Activated naive CD8-positive, alpha-beta T cell treated with anti-CD3 and anti-CD28 coated beads, Interleukin-2, amount 50 U/mL, for 24 hours (primary cell): Measurements from ENCODE around the gene VPS8.

Experiments
- ATAC-seq: fragments of 150-1000 bp; cut with Tn5 transposase; one replicate; pipeline ENCODE4 v1.10.0; 2021
- DNase-seq: peaks from one replicate; pipeline ENCODE4 v3.0.0; 2021
- H3K27ac Mint-ChIP-seq: one replicate; pipeline ENCODE4 v1.8.0; 2021; ENCODE audit warnings: mild to moderate bottlenecking, mixed read lengths
- H3K27me3 Mint-ChIP-seq: one replicate; pipeline ENCODE4 v1.8.0; 2021; ENCODE audit warnings: mixed read lengths
- H3K36me3 Mint-ChIP-seq: one replicate; pipeline ENCODE4 v1.8.0; 2021; ENCODE audit warnings: low read depth, mixed read lengths
- H3K4me1 Mint-ChIP-seq: one replicate; pipeline ENCODE4 v1.8.0; 2021; ENCODE audit warnings: mixed read lengths
- H3K4me3 Mint-ChIP-seq: one replicate; pipeline ENCODE4 v1.8.0; 2021; ENCODE audit warnings: mild to moderate bottlenecking, moderate library complexity, mixed read lengths
- H3K9me3 Mint-ChIP-seq: one replicate; pipeline ENCODE4 v1.8.0; 2021; ENCODE audit warnings: mixed read lengths

The VPS8 gene

GRCh38 chr3:184814214-184814613, 2.2 kb downstream of the VPS8 start:
- no peak for DNase-seq
- peak overlapping the region; percentile 37 for H3K27ac Mint-ChIP-seq
- peaks cover 16% of the 10 kb centered on the region for H3K36me3 Mint-ChIP-seq
- peaks cover 65% of the 10 kb centered on the region for H3K4me1 Mint-ChIP-seq
- peaks cover 3% of the 10 kb centered on the region for H3K9me3 Mint-ChIP-seq
- H3K27me3 Mint-ChIP-seq: peaks cover 3% of the 10 kb centered on the region
- no peak overlapping the region for H3K4me3 Mint-ChIP-seq
- peak; percentile 42 for ATAC-seq

DNA sequence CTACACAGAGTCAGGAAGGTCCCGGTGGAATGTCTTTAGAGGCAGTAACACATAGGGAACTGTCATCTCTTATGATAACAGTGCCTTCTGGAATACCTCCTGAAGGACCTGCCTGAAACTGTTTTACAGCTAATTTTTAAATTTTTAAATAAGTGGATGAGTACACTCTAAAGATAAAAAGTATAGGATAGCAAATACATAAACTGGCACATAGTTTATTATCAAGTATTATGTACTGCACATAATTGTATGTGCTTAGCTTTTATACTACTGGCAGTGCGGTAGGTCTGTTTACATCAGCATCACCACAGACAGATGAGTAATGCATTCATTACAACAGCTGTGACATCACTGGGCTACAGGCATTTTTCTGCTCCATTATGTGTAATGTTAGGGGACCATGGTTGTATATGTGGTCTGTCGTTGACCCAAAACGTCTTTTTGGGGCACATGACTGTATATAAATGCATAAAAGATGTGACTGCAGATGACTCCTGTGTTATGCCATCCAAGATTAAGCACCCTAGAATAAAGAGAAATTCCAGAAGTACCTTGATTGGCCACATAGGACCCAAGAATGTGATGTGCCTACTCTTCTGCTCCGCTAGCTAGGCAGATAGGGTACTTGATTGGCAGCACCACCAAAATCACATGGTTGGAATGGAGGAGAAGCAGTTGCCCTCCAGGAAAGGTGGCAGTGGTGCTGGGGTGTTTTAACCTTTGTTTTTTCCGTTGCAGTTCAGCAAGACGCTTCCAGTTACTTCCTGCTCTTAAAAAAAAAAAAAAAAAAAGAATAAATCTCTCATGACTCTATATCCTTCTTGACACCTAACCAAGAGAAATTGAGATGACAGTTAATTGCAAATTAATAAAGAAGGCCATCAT, 3.3 kb downstream of the VPS8 start:
- Mint-ChIP-seq H3K9me3 (peaks cover 3% of the 10 kb centered on the region), H3K27ac (peak overlapping the region; percentile 46), H3K4me3 (no peak overlapping the region), H3K27me3 (peaks cover 3% of the 10 kb centered on the region), H3K4me1 (peaks cover 68% of the 10 kb centered on the region), H3K36me3 (peaks cover 18% of the 10 kb centered on the region)
- ATAC-seq (peak; percentile 58), DNase-seq (no peak)

GRCh38 chr3:184816614-184817013, 4.6 kb downstream of the VPS8 start:
- Mint-ChIP-seq H3K36me3 (peaks cover 20% of the 10 kb centered on the region), H3K27me3 (peaks cover 3% of the 10 kb centered on the region), H3K9me3 (peaks cover 3% of the 10 kb centered on the region), H3K4me1 (peaks cover 64% of the 10 kb centered on the region), H3K4me3 (no peak overlapping the region), H3K27ac (no peak overlapping the region)
- ATAC-seq (no peak), DNase-seq (no peak)

DNA sequence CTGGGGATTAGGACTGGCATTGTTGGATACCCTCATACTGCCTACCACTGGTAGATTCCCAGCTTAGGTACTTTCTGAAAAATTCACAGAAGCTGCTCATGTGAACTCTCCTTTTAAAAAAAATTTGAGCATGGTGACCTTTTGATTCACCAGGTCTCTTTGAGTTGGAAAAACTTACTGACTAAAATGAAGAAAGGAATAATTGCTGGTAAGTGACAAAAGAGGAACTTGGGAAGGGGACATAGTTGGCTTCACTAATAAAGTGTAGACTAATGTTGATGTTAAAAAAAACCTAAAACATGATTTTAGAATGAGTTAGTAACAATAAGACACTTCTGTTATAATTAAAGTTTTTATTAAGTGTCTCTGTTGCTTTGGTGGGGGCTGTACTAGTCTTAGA, 8.6 kb downstream of the VPS8 start:
- no peak overlapping the region for H3K27ac Mint-ChIP-seq
- no peaks in the 10 kb centered on the region for H3K27me3 Mint-ChIP-seq
- H3K9me3 Mint-ChIP-seq: no peaks in the 10 kb centered on the region
- DNase-seq (no peak), ATAC-seq (no peak)
- H3K4me1 Mint-ChIP-seq: peaks cover 34% of the 10 kb centered on the region
- H3K36me3 Mint-ChIP-seq: peaks cover 20% of the 10 kb centered on the region
- no peak overlapping the region for H3K4me3 Mint-ChIP-seq

DNA sequence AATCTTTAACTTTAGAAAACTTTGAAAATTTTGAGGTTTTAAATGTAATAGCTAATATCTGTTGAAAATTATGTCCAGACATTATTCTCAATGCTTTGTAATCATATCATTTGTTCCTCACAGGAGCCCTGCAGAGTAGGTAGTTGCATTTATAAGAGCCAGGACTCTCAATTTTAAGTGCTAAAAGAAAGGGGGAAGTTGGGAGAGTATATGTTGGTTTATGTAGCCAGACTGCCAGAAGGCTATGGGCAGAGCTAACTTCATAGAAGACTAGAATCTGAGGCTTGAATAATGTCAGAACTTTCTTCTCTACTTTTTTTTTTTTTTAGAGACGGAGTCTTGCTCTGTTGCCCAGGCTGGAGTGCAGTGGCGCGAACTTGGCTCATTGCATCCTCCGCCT, 9.1 kb downstream of the VPS8 start:
- Mint-ChIP-seq H3K27me3 (no peaks in the 10 kb centered on the region), H3K36me3 (peaks cover 20% of the 10 kb centered on the region), H3K9me3 (no peaks in the 10 kb centered on the region), H3K4me3 (no peak overlapping the region), H3K4me1 (peaks cover 29% of the 10 kb centered on the region), H3K27ac (no peak overlapping the region)
- DNase-seq (no peak), ATAC-seq (no peak)

- Mint-ChIP-seq H3K4me1 (peaks cover 20% of the 10 kb centered on the region), H3K27me3 (no peaks in the 10 kb centered on the region), H3K36me3 (peaks cover 13% of the 10 kb centered on the region), H3K4me3 (no peak overlapping the region), H3K9me3 (no peaks in the 10 kb centered on the region), H3K27ac (no peak overlapping the region)
- no peak for DNase-seq
- no peak for ATAC-seq
Measured at GRCh38 chr3:184822081-184822480, 10.1 kb downstream of the VPS8 start.

GRCh38 chr3:184822654-184823053, 10.7 kb downstream of the VPS8 start:
- no peak overlapping the region for H3K27ac Mint-ChIP-seq
- peaks cover 17% of the 10 kb centered on the region for H3K4me1 Mint-ChIP-seq
- H3K4me3 Mint-ChIP-seq: no peak overlapping the region
- DNase-seq: no peak
- no peak for ATAC-seq
- H3K36me3 Mint-ChIP-seq: peaks cover 15% of the 10 kb centered on the region
- H3K27me3 Mint-ChIP-seq: no peaks in the 10 kb centered on the region
- H3K9me3 Mint-ChIP-seq: no peaks in the 10 kb centered on the region

DNA sequence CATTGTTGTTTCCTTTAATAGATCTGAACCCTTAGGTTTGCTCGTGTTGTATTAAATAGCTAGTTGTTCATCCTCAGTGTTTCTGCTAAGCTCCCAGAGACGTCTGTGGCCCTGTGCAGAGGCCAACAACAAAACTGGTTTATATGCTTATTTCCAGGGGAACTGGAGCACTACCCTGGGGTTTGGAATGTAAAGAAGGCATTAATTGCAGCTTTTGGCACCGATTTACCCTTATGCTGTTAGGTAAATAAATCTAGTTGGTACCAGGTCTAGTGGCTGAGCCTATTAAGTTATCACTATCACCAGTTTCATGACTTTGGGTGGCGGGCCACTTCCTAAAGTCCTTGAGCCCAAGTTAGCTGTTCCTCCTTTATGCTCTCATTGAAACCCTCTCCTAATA, 12.0 kb downstream of the VPS8 start:
- Mint-ChIP-seq H3K27ac (no peak overlapping the region), H3K27me3 (no peaks in the 10 kb centered on the region), H3K9me3 (no peaks in the 10 kb centered on the region), H3K4me1 (peaks cover 14% of the 10 kb centered on the region), H3K4me3 (no peak overlapping the region), H3K36me3 (peaks cover 14% of the 10 kb centered on the region)
- DNase-seq (no peak), ATAC-seq (no peak)

GRCh38 chr3:184825121-184825820, 13.3 kb downstream of the VPS8 start:
- no peak for DNase-seq
- Mint-ChIP-seq H3K9me3 (no peaks in the 10 kb centered on the region), H3K4me3 (no peak overlapping the region), H3K27ac (no peak overlapping the region), H3K4me1 (peaks cover 13% of the 10 kb centered on the region), H3K27me3 (no peaks in the 10 kb centered on the region), H3K36me3 (peaks cover 12% of the 10 kb centered on the region)
- no peak for ATAC-seq

DNA sequence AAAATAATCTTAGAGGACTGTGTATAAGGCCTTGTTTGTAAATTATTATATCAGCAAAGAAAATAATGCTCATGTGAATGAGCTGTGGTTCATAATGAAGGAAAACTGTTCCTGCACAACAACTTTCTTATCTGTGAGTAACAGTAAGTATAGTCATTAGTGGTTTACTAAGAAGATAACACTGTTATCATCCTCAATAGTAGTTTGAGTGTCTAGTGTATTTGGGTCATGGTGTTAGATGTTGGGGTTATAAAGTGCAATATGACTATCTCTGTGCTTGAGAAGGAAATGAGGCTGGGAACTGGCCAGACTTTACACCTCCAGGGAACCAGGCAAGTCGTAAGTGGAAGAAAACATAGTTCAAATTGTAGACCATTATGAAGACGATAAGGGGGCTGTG, 15.6 kb downstream of the VPS8 start:
- peaks cover 26% of the 10 kb centered on the region for H3K36me3 Mint-ChIP-seq
- H3K4me3 Mint-ChIP-seq: no peak overlapping the region
- no peak overlapping the region for H3K27ac Mint-ChIP-seq
- H3K9me3 Mint-ChIP-seq: no peaks in the 10 kb centered on the region
- DNase-seq (no peak), ATAC-seq (no peak)
- no peaks in the 10 kb centered on the region for H3K27me3 Mint-ChIP-seq
- H3K4me1 Mint-ChIP-seq: peaks cover 8% of the 10 kb centered on the region

GRCh38 chr3:184832044-184832443, 20.1 kb downstream of the VPS8 start:
- peaks cover 40% of the 10 kb centered on the region for H3K36me3 Mint-ChIP-seq
- no peak overlapping the region for H3K27ac Mint-ChIP-seq
- no peaks in the 10 kb centered on the region for H3K27me3 Mint-ChIP-seq
- peaks cover 6% of the 10 kb centered on the region for H3K4me1 Mint-ChIP-seq
- no peak for DNase-seq
- no peaks in the 10 kb centered on the region for H3K9me3 Mint-ChIP-seq
- ATAC-seq: no peak
- H3K4me3 Mint-ChIP-seq: no peak overlapping the region

- no peak overlapping the region for H3K27ac Mint-ChIP-seq
- no peak for ATAC-seq
- no peaks in the 10 kb centered on the region for H3K27me3 Mint-ChIP-seq
- no peak overlapping the region for H3K4me3 Mint-ChIP-seq
- peaks cover 38% of the 10 kb centered on the region for H3K36me3 Mint-ChIP-seq
- no peak for DNase-seq
- peaks cover 6% of the 10 kb centered on the region for H3K4me1 Mint-ChIP-seq
- no peaks in the 10 kb centered on the region for H3K9me3 Mint-ChIP-seq
Measured at GRCh38 chr3:184832903-184833302, 20.9 kb downstream of the VPS8 start.

- peaks cover 46% of the 10 kb centered on the region for H3K36me3 Mint-ChIP-seq
- DNase-seq (no peak), ATAC-seq (no peak)
- no peaks in the 10 kb centered on the region for H3K27me3 Mint-ChIP-seq
- H3K9me3 Mint-ChIP-seq: no peaks in the 10 kb centered on the region
- H3K4me1 Mint-ChIP-seq: no peaks in the 10 kb centered on the region
- H3K27ac Mint-ChIP-seq: no peak overlapping the region
- H3K4me3 Mint-ChIP-seq: no peak overlapping the region
Measured at GRCh38 chr3:184836090-184836822, 24.3 kb downstream of the VPS8 start.

DNA sequence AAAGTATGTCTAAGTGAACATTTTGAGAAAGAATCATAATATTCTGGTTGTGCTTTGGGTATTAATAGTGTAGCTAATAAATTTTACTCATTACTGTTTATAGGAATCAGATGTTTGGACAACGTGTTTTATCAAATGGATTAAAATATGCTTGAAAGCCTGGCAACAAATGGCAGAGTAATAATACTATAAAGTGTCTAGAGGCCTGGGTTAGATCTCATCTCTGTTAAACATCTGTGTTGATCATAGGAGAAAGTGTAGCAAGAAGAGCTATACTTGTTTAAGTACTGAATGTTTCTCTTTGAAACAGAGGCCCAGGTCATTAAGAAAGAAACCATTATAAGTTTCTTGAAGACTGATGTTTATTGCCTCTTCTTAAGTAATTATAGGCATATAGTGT, 30.5 kb downstream of the VPS8 start:
- no peak for DNase-seq
- Mint-ChIP-seq H3K36me3 (peaks cover 17% of the 10 kb centered on the region), H3K4me3 (no peak overlapping the region), H3K9me3 (no peaks in the 10 kb centered on the region), H3K27me3 (no peaks in the 10 kb centered on the region), H3K4me1 (no peaks in the 10 kb centered on the region), H3K27ac (no peak overlapping the region)
- no peak for ATAC-seq

DNA sequence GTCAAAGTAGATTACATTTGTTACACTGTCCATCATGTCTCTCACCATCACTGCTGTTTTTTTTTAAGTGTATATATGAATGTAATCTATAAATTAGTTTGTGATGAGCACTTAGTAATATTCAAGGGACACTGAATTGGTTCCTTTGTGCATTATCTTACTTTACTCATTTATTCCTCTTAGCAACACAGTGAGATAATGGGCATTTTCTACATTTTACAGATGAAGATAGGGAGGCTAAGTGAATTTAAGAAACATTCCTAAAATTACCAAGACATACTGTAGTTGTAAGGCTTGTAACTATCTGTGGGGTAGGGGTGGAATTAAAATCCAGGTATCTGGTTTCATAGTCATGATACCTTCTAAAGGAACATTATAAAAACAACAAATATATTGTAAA, 33.9 kb downstream of the VPS8 start:
- Mint-ChIP-seq H3K4me1 (no peaks in the 10 kb centered on the region), H3K27ac (no peak overlapping the region)

More for the DNA sequence above, 33.9 kb downstream of the VPS8 start:
- no peak for ATAC-seq
- Mint-ChIP-seq H3K9me3 (no peaks in the 10 kb centered on the region), H3K36me3 (peaks cover 5% of the 10 kb centered on the region), H3K27me3 (no peaks in the 10 kb centered on the region), H3K4me3 (no peak overlapping the region)
- no peak for DNase-seq
